Esophagus squamous epithelium (tissue), 5 donors: ENCODE measurements around the gene KRTAP10-8. TPM values are rescaled to one million over a fixed set of nuclear protein-coding genes. Genes with fewer than 3 reads are reported as not detected.

Experiments
- DNase-seq: peaks from one replicate; lab custom pipeline; 2025; lab: John Stamatoyannopoulos, UW
- H3K27ac ChIP-seq, 4 donors: fragments of 200-600 bp; sonication (generic); one replicate each; pipeline ENCODE4 v1.5.1; 2016 to 2019; ENCODE audit warnings: mild to moderate bottlenecking in 1 of 4
- H3K27me3 ChIP-seq, 4 donors: fragments of 200-600 bp; sonication (generic); 1 replicate in 3 of 4; 2 replicates in 1 of 4; pipeline versions ENCODE4 v1.5.1 to v1.6.0; 2017 to 2021; ENCODE audit warnings: antibody characterized with exemption in 1 of 4
- H3K36me3 ChIP-seq, 3 donors: fragments of 200-600 bp; sonication (generic); one replicate each; pipeline ENCODE4 v1.5.1; 2016 to 2019
- H3K4me1 ChIP-seq, 3 donors: fragments of 200-600 bp; sonication (generic); one replicate each; pipeline ENCODE4 v1.5.1; 2017 to 2019
- H3K4me3 ChIP-seq, 4 donors: fragments of 200-600 bp; sonication (generic); 1 replicate in 3 of 4; 2 replicates in 1 of 4; pipeline ENCODE4 v1.5.1; 2016 to 2019; ENCODE audit warnings: mild to moderate bottlenecking in 2 of 4, moderate library complexity in 1 of 4
- H3K9me3 ChIP-seq, 3 donors: fragments of 200-600 bp; sonication (generic); one replicate each; pipeline ENCODE4 v1.5.1; 2016 to 2019
- POLR2A ChIP-seq, 4 donors: fragments of 450-650 bp; IDR thresholded peaks; one replicate each; pipeline ENCODE4 v1.6.1; 2017; ENCODE audit warnings: antibody characterized with exemption in 4 of 4, mild to moderate bottlenecking in 4 of 4, moderate library complexity in 3 of 4
- WGBS, 2 donors: methylation state at CpG; one replicate each; pipeline ENCODE4 v1.1.5; 2018; 5-methylcytosine and 5-hydroxymethylcytosine counted together
- intact Hi-C: fragments of 100-400 bp; cut with DNase I; formaldehyde crosslinking; loops from one replicate; pipeline ENCODE4 v1.15.0; 2022
- total RNA-seq, 4 donors: library from RNA; depleted of rRNA; stranded (reverse); fragments of >200 nt; gene quantifications; one replicate each; pipeline ENCODE4 v1.1.0, GENCODE V29; 2016
- TF ChIP-seq, protein P1 (sequence below), 6 experiments: fragments of 450-650 bp in 4 of 6; fragments of 200-600 bp in 2 of 6; sonication (generic) in 2 of 6; IDR thresholded peaks; one replicate each; pipeline ENCODE4 v1.5.1; 2016 to 2019; ENCODE audit warnings: antibody characterized with exemption in 6 of 6, mild to moderate bottlenecking in 4 of 6, moderate library complexity in 4 of 6
- donor health status: DM: yes; HTN: yes; CAD: no.

Gene KRTAP10-8
- total RNA-seq, 4 donors from 2014 or later: not detected

- Histone ChIP-seq H3K27me3 (peaks cover 0 to 60% (median 1%) of the 10 kb centered on the region in 4 donors), H3K4me3 (no peak overlapping the region), H3K9me3 (peaks cover 0 to 39% (median 18%) of the 10 kb centered on the region in 3 donors), H3K4me1 (no peaks in the 10 kb centered on the region), H3K36me3 (no peaks in the 10 kb centered on the region), H3K27ac (no peak overlapping the region)
- no peak for DNase-seq
- intact Hi-C loops: no loop called here
- TF ChIP-seq POLR2A (IDR thresholded peaks at IDR 0.05): no peak
- TF ChIP-seq, protein P1, sequence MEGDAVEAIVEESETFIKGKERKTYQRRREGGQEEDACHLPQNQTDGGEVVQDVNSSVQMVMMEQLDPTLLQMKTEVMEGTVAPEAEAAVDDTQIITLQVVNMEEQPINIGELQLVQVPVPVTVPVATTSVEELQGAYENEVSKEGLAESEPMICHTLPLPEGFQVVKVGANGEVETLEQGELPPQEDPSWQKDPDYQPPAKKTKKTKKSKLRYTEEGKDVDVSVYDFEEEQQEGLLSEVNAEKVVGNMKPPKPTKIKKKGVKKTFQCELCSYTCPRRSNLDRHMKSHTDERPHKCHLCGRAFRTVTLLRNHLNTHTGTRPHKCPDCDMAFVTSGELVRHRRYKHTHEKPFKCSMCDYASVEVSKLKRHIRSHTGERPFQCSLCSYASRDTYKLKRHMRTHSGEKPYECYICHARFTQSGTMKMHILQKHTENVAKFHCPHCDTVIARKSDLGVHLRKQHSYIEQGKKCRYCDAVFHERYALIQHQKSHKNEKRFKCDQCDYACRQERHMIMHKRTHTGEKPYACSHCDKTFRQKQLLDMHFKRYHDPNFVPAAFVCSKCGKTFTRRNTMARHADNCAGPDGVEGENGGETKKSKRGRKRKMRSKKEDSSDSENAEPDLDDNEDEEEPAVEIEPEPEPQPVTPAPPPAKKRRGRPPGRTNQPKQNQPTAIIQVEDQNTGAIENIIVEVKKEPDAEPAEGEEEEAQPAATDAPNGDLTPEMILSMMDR (IDR thresholded peaks at IDR 0.05): no peak
- 72 to 87% methylated on average over 3 of the region's 3 CpGs for WGBS, 2 donors
Observed at GRCh38 chr21:44581158-44581557, 30.7 kb upstream of the KRTAP10-8 start.

- Histone ChIP-seq H3K4me3 (no peak overlapping the region), H3K4me1 (no peaks in the 10 kb centered on the region), H3K27ac (no peak overlapping the region), H3K9me3 (peaks cover 0 to 31% (median 13%) of the 10 kb centered on the region in 3 donors), H3K36me3 (no peaks in the 10 kb centered on the region), H3K27me3 (peaks cover 0 to 69% (median 1%) of the 10 kb centered on the region in 4 donors)
- intact Hi-C loops: no loop called here
- WGBS, 2 donors: 58 to 80% methylated on average over 10 to 14 of the region's 15 CpGs
- TF ChIP-seq POLR2A (IDR thresholded peaks at IDR 0.05): no peak
- TF ChIP-seq, protein P1 (IDR thresholded peaks at IDR 0.05): no peak
- DNase-seq: no peak
Observed at GRCh38 chr21:44582055-44582454, 29.8 kb upstream of the KRTAP10-8 start.

GRCh38 chr21:44583089-44583799, 28.6 kb upstream of the KRTAP10-8 start:
- H3K27me3 ChIP-seq: peaks cover 0 to 68% (median 1%) of the 10 kb centered on the region in 4 donors
- H3K4me1 ChIP-seq: no peaks in the 10 kb centered on the region
- WGBS, 2 donors: 16 to 17% methylated on average over 10 to 11 of the region's 11 CpGs
- intact Hi-C loops: no loop called here
- peaks cover 0 to 24% (median 8%) of the 10 kb centered on the region in 3 donors for H3K9me3 ChIP-seq
- TF ChIP-seq POLR2A (IDR thresholded peaks at IDR 0.05): no peak
- no peak overlapping the region for H3K4me3 ChIP-seq
- DNase-seq: no peak
- H3K36me3 ChIP-seq: no peaks in the 10 kb centered on the region
- H3K27ac ChIP-seq: no peak overlapping the region

DNA sequence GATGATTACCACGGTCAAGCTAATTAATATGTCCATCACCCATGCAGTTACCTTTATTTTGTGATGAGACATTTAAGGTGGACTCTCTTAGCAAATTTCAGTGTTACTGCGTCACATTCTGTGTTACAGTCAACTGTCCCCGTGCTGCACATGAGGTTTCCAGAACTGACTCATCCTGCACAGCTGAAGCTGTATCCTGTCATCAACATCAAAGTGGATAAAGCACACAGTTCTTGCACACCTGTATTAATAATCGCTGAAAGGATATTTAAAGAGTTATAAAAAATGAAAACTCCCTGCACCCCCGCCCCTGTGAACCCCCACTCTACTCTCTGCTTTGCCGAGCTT, 28.1 kb upstream of the KRTAP10-8 start:
- WGBS, 2 donors: 38 to 56% methylated on average over 6 of the region's 6 CpGs
- peaks cover 0 to 63% (median 1%) of the 10 kb centered on the region in 4 donors for H3K27me3 ChIP-seq
- no peak for DNase-seq
- peaks cover 0 to 24% (median 8%) of the 10 kb centered on the region in 3 donors for H3K9me3 ChIP-seq
- no peak overlapping the region for H3K27ac ChIP-seq
- no peaks in the 10 kb centered on the region for H3K36me3 ChIP-seq
- intact Hi-C loops: no loop called here
- H3K4me1 ChIP-seq: no peaks in the 10 kb centered on the region
- no peak overlapping the region for H3K4me3 ChIP-seq
- no peak for TF ChIP-seq POLR2A (IDR thresholded peaks at IDR 0.05)
- TF ChIP-seq, protein P1 (IDR thresholded peaks at IDR 0.05): no peak

DNA sequence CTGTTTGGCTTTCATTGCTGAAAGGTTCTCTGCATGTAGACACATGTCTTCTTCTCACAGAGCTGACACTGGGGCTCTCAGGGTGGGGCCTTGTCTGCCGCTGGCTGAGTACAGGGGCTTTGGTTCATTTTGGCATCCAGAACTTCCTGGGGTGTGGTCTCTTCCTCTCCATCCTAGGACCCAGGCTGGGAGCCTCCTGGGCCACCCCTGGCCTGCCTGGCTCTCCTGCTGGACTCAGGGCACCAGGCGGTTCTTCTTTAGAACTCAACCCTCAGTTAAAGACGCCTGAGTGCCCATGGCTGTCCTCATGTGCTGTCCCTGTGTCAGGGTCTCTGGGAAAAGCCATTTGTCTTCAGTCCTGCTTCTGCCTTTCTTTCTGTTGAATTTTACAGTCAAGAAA, 26.0 kb upstream of the KRTAP10-8 start:
- no peaks in the 10 kb centered on the region for H3K36me3 ChIP-seq
- WGBS, 2 donors: 47 to 64% methylated on average over 2 to 3 of the region's 3 CpGs
- DNase-seq: no peak
- H3K4me3 ChIP-seq: no peak overlapping the region
- H3K9me3 ChIP-seq: peaks cover 0 to 22% (median 8%) of the 10 kb centered on the region in 3 donors
- no peaks in the 10 kb centered on the region for H3K4me1 ChIP-seq
- peaks cover 0 to 69% (median 1%) of the 10 kb centered on the region in 4 donors for H3K27me3 ChIP-seq
- intact Hi-C loops: no loop called here
- no peak for TF ChIP-seq POLR2A (IDR thresholded peaks at IDR 0.05)
- TF ChIP-seq, protein P1 (IDR thresholded peaks at IDR 0.05): no peak
- H3K27ac ChIP-seq: no peak overlapping the region
